Activated CD4-positive, alpha-beta memory T cell treated with anti-CD3 and anti-CD28 coated beads, Interleukin-2, amount 10 ng/mL, durations not matched to agents 7 days and 5 days (primary cell): ENCODE measurements around the gene PHF12. TPM values are rescaled to one million over a fixed set of nuclear protein-coding genes. Genes with fewer than 3 reads are reported as not detected.
A peak's percentile ranks its signal among the peaks of the same experiment; 100 is the strongest.

Source experiments
- CTCF ChIA-PET: fragments of 350-600 bp; sonication (Branson Sonifier 250); formaldehyde crosslinking; loops from one replicate; lab custom pipeline; 2021; ENCODE audit warnings: antibody characterized with exemption, inconsistent platforms; lab: Charles Lee
- POLR2A ChIA-PET: fragments of 350-600 bp; sonication (Branson Sonifier 250); formaldehyde crosslinking; loops from one replicate; lab custom pipeline; 2021; ENCODE audit warnings: antibody characterized with exemption; lab: Charles Lee
- DNase-seq: peaks from one replicate; pipeline ENCODE4 v3.0.0-alpha.2; 2020
- H3K27ac Mint-ChIP-seq: one replicate; pipeline ENCODE4 v1.8.0; 2021; ENCODE audit warnings: mild to moderate bottlenecking, mixed read lengths
- H3K27me3 Mint-ChIP-seq: one replicate; pipeline ENCODE4 v1.8.0; 2021; ENCODE audit warnings: mixed read lengths
- H3K36me3 Mint-ChIP-seq: one replicate; pipeline ENCODE4 v1.8.0; 2021; ENCODE audit warnings: low read depth, mixed read lengths
- H3K4me1 Mint-ChIP-seq: one replicate; pipeline ENCODE4 v1.8.0; 2021; ENCODE audit warnings: mixed read lengths
- H3K4me3 Mint-ChIP-seq: one replicate; pipeline ENCODE4 v1.8.0; 2021; ENCODE audit warnings: mild to moderate bottlenecking, mixed read lengths
- H3K9me3 Mint-ChIP-seq: one replicate; pipeline ENCODE4 v1.8.0; 2021; ENCODE audit warnings: mixed read lengths
- total RNA-seq, 2 experiments: library from RNA; stranded (reverse); gene quantifications; one replicate each; pipeline ENCODE4 v1.2.3, GENCODE V29; 2021

PHF12 gene
- total RNA-seq, 2 experiments from 2014 or later = 75.6 to 78.8 TPM

- H3K27me3 Mint-ChIP-seq = peaks cover 4% of the 10 kb centered on the region
- POLR2A ChIA-PET = interaction anchor here (1.0 kb wide), 1 partner anchor 8 kb away, joined by 3 read pairs; no protein-coding TSS in a partner anchor
- no peaks in the 10 kb centered on the region for H3K9me3 Mint-ChIP-seq
- H3K36me3 Mint-ChIP-seq = no peaks in the 10 kb centered on the region
- CTCF ChIA-PET = interaction anchor here (1.1 to 1.9 kb wide), 3 partner anchors 8 to 231 kb away, joined by 5 to 9 read pairs (median 7); partner anchors contain the start of gene TLCD1
- no peaks in the 10 kb centered on the region for H3K4me1 Mint-ChIP-seq
- H3K27ac Mint-ChIP-seq = no peak overlapping the region
- H3K4me3 Mint-ChIP-seq = no peak overlapping the region
- DNase-seq = no peak
Measured at GRCh38 chr17:28957277-28957991, 6.1 kb upstream of the PHF12 start.

GRCh38 chr17:28956861-28957260 lies 5.5 kb upstream of the PHF12 start:
- ChIA-PET CTCF (interaction anchor here (1.1 to 1.9 kb wide), 3 partner anchors 9 to 230 kb away, joined by 5 to 9 read pairs (median 7); partner anchors contain the start of gene TLCD1), POLR2A (interaction anchor here (1.0 kb wide), 1 partner anchor 8 kb away, joined by 3 read pairs; no protein-coding TSS in a partner anchor)
- Mint-ChIP-seq H3K4me1 (no peaks in the 10 kb centered on the region), H3K36me3 (no peaks in the 10 kb centered on the region), H3K9me3 (no peaks in the 10 kb centered on the region), H3K27ac (no peak overlapping the region), H3K27me3 (no peaks in the 10 kb centered on the region), H3K4me3 (no peak overlapping the region)
- no peak for DNase-seq

GRCh38 chr17:28956112-28956511 lies 4.8 kb upstream of the PHF12 start:
- H3K4me3 Mint-ChIP-seq = no peak overlapping the region
- no peak overlapping the region for H3K27ac Mint-ChIP-seq
- H3K4me1 Mint-ChIP-seq = no peaks in the 10 kb centered on the region
- H3K36me3 Mint-ChIP-seq = no peaks in the 10 kb centered on the region
- H3K9me3 Mint-ChIP-seq = no peaks in the 10 kb centered on the region
- DNase-seq = no peak
- ChIA-PET CTCF (interaction anchor here (1.8 kb wide), 1 partner anchor 161 kb away, joined by 9 read pairs; no protein-coding TSS in a partner anchor), POLR2A (no interaction called here)
- no peaks in the 10 kb centered on the region for H3K27me3 Mint-ChIP-seq

GRCh38 chr17:28955408-28955807 lies 4.1 kb upstream of the PHF12 start:
- CTCF ChIA-PET = interaction anchor here (0.7 kb wide), 1 partner anchor 716 kb away, joined by 3 read pairs; no protein-coding TSS in a partner anchor

GRCh38 chr17:28954886-28955285 lies 3.6 kb upstream of the PHF12 start:
- Mint-ChIP-seq H3K27me3 (no peaks in the 10 kb centered on the region), H3K36me3 (peaks cover 5% of the 10 kb centered on the region), H3K4me1 (no peaks in the 10 kb centered on the region), H3K27ac (no peak overlapping the region), H3K4me3 (no peak overlapping the region), H3K9me3 (no peaks in the 10 kb centered on the region)
- ChIA-PET CTCF (interaction anchor here (0.7 to 3.8 kb wide), 2 partner anchors 10 to 716 kb away, joined by 3 to 34 read pairs; no protein-coding TSS in a partner anchor), POLR2A (interaction anchor here (7.2 kb wide), 1 partner anchor 228 kb away, joined by 90 read pairs; the partner anchor contains the start of genes NEK8 and TLCD1)
- DNase-seq = no peak

More at GRCh38 chr17:28955408-28955807, 4.1 kb upstream of the PHF12 start:
- no peak for DNase-seq
- H3K4me3 Mint-ChIP-seq = no peak overlapping the region
- H3K4me1 Mint-ChIP-seq = no peaks in the 10 kb centered on the region
- H3K27ac Mint-ChIP-seq = no peak overlapping the region
- H3K36me3 Mint-ChIP-seq = peaks cover 3% of the 10 kb centered on the region
- POLR2A ChIA-PET = no interaction called here
- H3K27me3 Mint-ChIP-seq = no peaks in the 10 kb centered on the region
- no peaks in the 10 kb centered on the region for H3K9me3 Mint-ChIP-seq

- Mint-ChIP-seq H3K4me1 (peaks cover 2% of the 10 kb centered on the region), H3K9me3 (no peaks in the 10 kb centered on the region), H3K27ac (no peak overlapping the region), H3K4me3 (no peak overlapping the region), H3K36me3 (peaks cover 14% of the 10 kb centered on the region), H3K27me3 (no peaks in the 10 kb centered on the region)
- ChIA-PET CTCF (interaction anchor here (0.6 to 6.6 kb wide), 27 partner anchors 9 to 234 kb away, joined by 3 to 93 read pairs (median 3); partner anchors contain the start of genes DHRS13, FAM222B, NEK8 and RPL23A), POLR2A (interaction anchor here (1.0 to 7.2 kb wide), 7 partner anchors 15 to 310 kb away, joined by 3 to 90 read pairs (median 17); partner anchors contain the start of genes FLOT2, NEK8, RPL23A and TLCD1)
- DNase-seq = peak; percentile 54
Measured at GRCh38 chr17:28953444-28954118, 2.3 kb upstream of the PHF12 start.

GRCh38 chr17:28951991-28952975 lies 965 bp upstream of the PHF12 start:
- POLR2A ChIA-PET = interaction anchor here (0.6 to 7.2 kb wide), 29 partner anchors 13 to 617 kb away, joined by 3 to 90 read pairs (median 4); partner anchors contain the start of genes BLTP2, DHRS13, FAM222B and FLOT2
- Mint-ChIP-seq H3K27me3 (no peaks in the 10 kb centered on the region), H3K27ac (no peak overlapping the region), H3K9me3 (no peaks in the 10 kb centered on the region), H3K4me3 (no peak overlapping the region), H3K4me1 (peaks cover 14% of the 10 kb centered on the region), H3K36me3 (peaks cover 27% of the 10 kb centered on the region)
- CTCF ChIA-PET = interaction anchor here (0.6 to 6.6 kb wide), 23 partner anchors 12 to 516 kb away, joined by 3 to 93 read pairs (median 5); partner anchors contain the start of genes DHRS13, FAM222B, MYO18A and NEK8
- peak; percentile 97 for DNase-seq

- peaks cover 40% of the 10 kb centered on the region for H3K36me3 Mint-ChIP-seq
- DNase-seq = no peak
- H3K4me1 Mint-ChIP-seq = peaks cover 28% of the 10 kb centered on the region
- ChIA-PET CTCF (interaction anchor here (1.0 to 6.6 kb wide), 12 partner anchors 14 to 290 kb away, joined by 3 to 93 read pairs (median 15); partner anchors contain the start of genes DHRS13, NEK8, RPL23A and SDF2), POLR2A (interaction anchor here (0.7 to 7.2 kb wide), 32 partner anchors 12 to 615 kb away, joined by 3 to 90 read pairs (median 6); partner anchors contain the start of genes DHRS13, FAM222B, FLOT2 and IFT20)
- no peaks in the 10 kb centered on the region for H3K27me3 Mint-ChIP-seq
- H3K27ac Mint-ChIP-seq = peak overlapping the region; percentile 94
- H3K4me3 Mint-ChIP-seq = peak overlapping the region; percentile 94
- no peaks in the 10 kb centered on the region for H3K9me3 Mint-ChIP-seq
Measured at GRCh38 chr17:28950752-28951427, 428 bp downstream of the PHF12 start.

- peak overlapping the region; percentile 94 for H3K27ac Mint-ChIP-seq
- peak; percentile 61 for DNase-seq
- ChIA-PET POLR2A (interaction anchor here (0.7 to 7.2 kb wide), 30 partner anchors 10 to 617 kb away, joined by 3 to 90 read pairs (median 5); partner anchors contain the start of genes ABHD15, BLTP2, DHRS13 and FAM222B), CTCF (interaction anchor here (0.6 to 6.6 kb wide), 13 partner anchors 16 to 1414 kb away, joined by 3 to 93 read pairs (median 5); partner anchors contain the start of genes DHRS13, FLOT2, NEK8 and RPL23A)
- no peaks in the 10 kb centered on the region for H3K27me3 Mint-ChIP-seq
- H3K4me3 Mint-ChIP-seq = peak overlapping the region; percentile 94
- peaks cover 35% of the 10 kb centered on the region for H3K4me1 Mint-ChIP-seq
- H3K9me3 Mint-ChIP-seq = no peaks in the 10 kb centered on the region
- H3K36me3 Mint-ChIP-seq = peaks cover 45% of the 10 kb centered on the region
Measured at GRCh38 chr17:28950017-28950751, 1.1 kb downstream of the PHF12 start.
